Upper lobe of right lung (tissue), 1 donor: ENCODE measurements around the gene FBLIM1. TPM values are rescaled to one million over a fixed set of nuclear protein-coding genes. Genes with fewer than 3 reads are reported as not detected.

ENCODE experiments used
- ATAC-seq: fragments of 200-7000 bp; cut with Tn5 transposase; one replicate; pipeline ENCODE4 v1.9.1; 2020; ENCODE audit warnings: mild to moderate bottlenecking, moderate library complexity
- DNase-seq: peaks from one replicate; pipeline ENCODE4 v3.0.0-alpha.2; 2020
- H3K27ac ChIP-seq: fragments of 200-600 bp; one replicate; pipeline ENCODE4 v1.8.0; 2022
- H3K27me3 ChIP-seq: fragments of 200-600 bp; one replicate; pipeline ENCODE4 v1.8.0; 2022; ENCODE audit warnings: mild to moderate bottlenecking
- H3K36me3 ChIP-seq: fragments of 200-600 bp; one replicate; pipeline ENCODE4 v1.8.0; 2022
- H3K4me1 ChIP-seq: fragments of 200-600 bp; one replicate; pipeline ENCODE4 v1.8.0; 2022
- H3K4me3 ChIP-seq: fragments of 200-600 bp; one replicate; pipeline ENCODE4 v1.8.0; 2022; ENCODE audit warnings: mild to moderate bottlenecking
- H3K9me3 ChIP-seq: fragments of 200-600 bp; one replicate; pipeline ENCODE4 v1.8.0; 2022
- CTCF ChIP-seq: fragments of 200-600 bp; IDR thresholded peaks from one replicate; pipeline ENCODE4 v1.8.0; 2022; ENCODE audit warnings: antibody characterized with exemption
- intact Hi-C: fragments of 100-400 bp; cut with DNase I; formaldehyde crosslinking; loops from one replicate; pipeline ENCODE4 v1.11.0; 2022
- total RNA-seq: library from RNA; stranded (reverse); fragmentation: NEBNext Ultra II Directional; extraction: Animal tissue kit (Norgen Biotek cat#: 25700); gene quantifications from one replicate; pipeline ENCODE4 v1.2.1, GENCODE V29; 2021
- donor health status: DM: no; HTN: yes; CAD: no; lungs with severe emphysema.

Gene FBLIM1
- total RNA-seq, 1 donor from 2014 or later: 39.0 TPM

GRCh38 chr1:15735304-15736037 is 23.1 kb upstream of the FBLIM1 start:
- Histone ChIP-seq H3K4me3 (no peak overlapping the region), H3K27me3 (no peaks in the 10 kb centered on the region), H3K4me1 (peaks cover 14% of the 10 kb centered on the region), H3K9me3 (no peaks in the 10 kb centered on the region), H3K36me3 (peaks cover 46% of the 10 kb centered on the region), H3K27ac (peak overlapping the region; percentile 42)
- TF ChIP-seq CTCF: no peak
- DNase-seq (no peak), ATAC-seq (peak; percentile 5)
- intact Hi-C loops: no loop called here

- peaks cover 18% of the 10 kb centered on the region for H3K4me1 ChIP-seq
- intact Hi-C loops: no loop called here
- H3K9me3 ChIP-seq: no peaks in the 10 kb centered on the region
- peak within 1 kb of the TSS; percentile 42 for H3K27ac ChIP-seq
- no peak within 1 kb of the TSS for H3K4me3 ChIP-seq
- TF ChIP-seq CTCF: no peak
- no peaks in the 10 kb centered on the region for H3K27me3 ChIP-seq
- peak; percentile 85 for ATAC-seq
- peaks cover 38% of the 10 kb centered on the region for H3K36me3 ChIP-seq
- DNase-seq: peak; percentile 91
These were observed 22.3 kb upstream of the FBLIM1 start, which contains the start of gene SLC25A34 for GRCh38 chr1:15736038-15736891. Gene SLC25A34 (plus strand): TSS chr1:15736258. CDS start chr1:15736486, 228 bp downstream.

- no peaks in the 10 kb centered on the region for H3K9me3 ChIP-seq
- H3K4me3 ChIP-seq: no peak overlapping the region
- intact Hi-C loops: no loop called here
- no peak for TF ChIP-seq CTCF
- peaks cover 32% of the 10 kb centered on the region for H3K36me3 ChIP-seq
- no peak for ATAC-seq
- H3K27me3 ChIP-seq: no peaks in the 10 kb centered on the region
- H3K27ac ChIP-seq: peak overlapping the region; percentile 36
- peaks cover 22% of the 10 kb centered on the region for H3K4me1 ChIP-seq
- no peak for DNase-seq
These were observed 21.7 kb upstream of the FBLIM1 start for GRCh38 chr1:15736892-15737261.

GRCh38 chr1:15737324-15738319 is 21.0 kb upstream of the FBLIM1 start:
- intact Hi-C loops: no loop called here
- Histone ChIP-seq H3K4me3 (no peak overlapping the region), H3K4me1 (peaks cover 22% of the 10 kb centered on the region), H3K27me3 (no peaks in the 10 kb centered on the region), H3K27ac (no peak overlapping the region), H3K36me3 (peaks cover 25% of the 10 kb centered on the region), H3K9me3 (no peaks in the 10 kb centered on the region)
- DNase-seq: no peak
- TF ChIP-seq CTCF: no peak
- no peak for ATAC-seq

GRCh38 chr1:15738416-15739113 is 20.0 kb upstream of the FBLIM1 start:
- H3K4me1 ChIP-seq: peaks cover 22% of the 10 kb centered on the region
- intact Hi-C loops: no loop called here
- TF ChIP-seq CTCF: no peak
- ATAC-seq: no peak
- no peaks in the 10 kb centered on the region for H3K27me3 ChIP-seq
- DNase-seq: no peak
- H3K27ac ChIP-seq: no peak overlapping the region
- H3K9me3 ChIP-seq: no peaks in the 10 kb centered on the region
- H3K36me3 ChIP-seq: peaks cover 15% of the 10 kb centered on the region
- H3K4me3 ChIP-seq: no peak overlapping the region
